ENCODE measurements around the gene VPS13D.
A peak's percentile ranks its signal among the peaks of the same experiment; 100 is the strongest.

VPS13D gene

DNA sequence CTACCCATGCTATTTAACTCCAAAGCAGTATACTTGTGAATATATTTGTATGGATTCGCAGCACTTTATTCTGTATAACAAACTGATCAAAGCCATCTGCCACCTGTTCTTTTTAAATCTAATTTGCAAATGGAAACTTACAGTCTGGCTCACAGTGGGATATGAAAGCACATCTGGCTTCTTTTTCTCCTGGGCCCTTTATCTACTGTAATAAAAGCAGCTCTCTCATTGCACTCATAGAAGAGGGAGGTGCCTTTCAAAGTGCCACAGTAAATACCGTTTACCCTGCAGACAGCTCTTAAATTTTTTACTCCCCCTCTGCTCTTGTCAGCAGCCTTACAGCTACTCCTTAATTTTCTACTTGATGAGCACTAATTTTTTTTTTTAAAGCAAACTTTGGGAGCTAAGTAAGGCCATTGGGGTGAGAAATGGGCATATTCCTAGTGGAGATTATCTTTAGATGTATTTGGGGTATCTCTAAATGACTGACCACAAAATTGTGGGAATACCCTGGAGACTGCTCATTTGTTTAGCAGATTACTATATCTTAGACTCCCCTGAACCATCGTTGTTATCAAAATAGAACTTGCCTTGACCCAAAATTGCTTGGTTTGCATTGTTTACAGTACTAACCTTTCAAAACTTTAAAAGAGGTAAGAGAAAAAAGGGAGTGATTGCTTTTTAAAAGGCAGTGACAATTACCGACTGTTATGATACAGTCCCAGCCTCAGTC is 110.1 kb downstream of the VPS13D start:
- DNase-seq = no peak
- no peak for ATAC-seq

DNA sequence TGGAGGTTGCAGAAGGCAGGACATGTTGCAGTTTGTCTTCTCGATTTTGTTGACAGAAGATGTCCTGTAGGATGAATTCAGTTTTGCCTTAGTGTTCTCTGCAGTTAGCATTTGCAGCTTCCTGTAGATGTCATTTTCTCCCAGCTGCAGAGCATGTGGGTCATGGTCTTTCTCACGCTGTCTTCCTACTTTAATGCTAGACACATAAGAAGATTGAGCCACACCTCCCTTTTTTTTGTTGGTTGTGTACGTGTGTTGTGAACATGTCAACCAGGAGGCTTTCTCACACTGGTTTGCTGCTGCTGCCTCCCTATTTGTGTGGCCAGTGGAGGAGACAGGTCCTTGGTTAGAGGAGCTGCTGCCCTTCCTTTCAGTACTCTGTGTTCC is 110.7 kb downstream of the VPS13D start:
- no peak for ATAC-seq
- DNase-seq = no peak

DNA sequence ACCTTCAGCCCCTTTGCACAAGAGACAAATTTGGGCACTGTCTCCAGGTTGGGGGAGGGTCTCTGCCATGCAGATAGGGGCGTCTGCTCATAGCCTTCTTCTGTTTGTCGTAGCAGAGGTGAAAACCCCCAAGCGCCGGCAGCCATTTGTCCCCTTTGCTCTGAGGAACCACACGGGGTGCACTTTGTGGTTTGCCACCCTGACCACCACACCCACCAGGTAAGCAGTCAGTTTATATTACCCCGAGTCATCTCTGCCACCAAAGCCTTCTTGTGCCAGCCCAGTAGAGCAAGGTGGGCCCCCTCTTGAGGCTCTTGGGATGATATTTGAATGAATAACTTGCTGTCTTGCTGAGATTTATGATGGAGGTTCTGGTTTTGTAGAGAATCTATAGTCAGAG is 111.8 kb downstream of the VPS13D start:
- no peak for ATAC-seq
- DNase-seq = peak; percentile 61

DNA sequence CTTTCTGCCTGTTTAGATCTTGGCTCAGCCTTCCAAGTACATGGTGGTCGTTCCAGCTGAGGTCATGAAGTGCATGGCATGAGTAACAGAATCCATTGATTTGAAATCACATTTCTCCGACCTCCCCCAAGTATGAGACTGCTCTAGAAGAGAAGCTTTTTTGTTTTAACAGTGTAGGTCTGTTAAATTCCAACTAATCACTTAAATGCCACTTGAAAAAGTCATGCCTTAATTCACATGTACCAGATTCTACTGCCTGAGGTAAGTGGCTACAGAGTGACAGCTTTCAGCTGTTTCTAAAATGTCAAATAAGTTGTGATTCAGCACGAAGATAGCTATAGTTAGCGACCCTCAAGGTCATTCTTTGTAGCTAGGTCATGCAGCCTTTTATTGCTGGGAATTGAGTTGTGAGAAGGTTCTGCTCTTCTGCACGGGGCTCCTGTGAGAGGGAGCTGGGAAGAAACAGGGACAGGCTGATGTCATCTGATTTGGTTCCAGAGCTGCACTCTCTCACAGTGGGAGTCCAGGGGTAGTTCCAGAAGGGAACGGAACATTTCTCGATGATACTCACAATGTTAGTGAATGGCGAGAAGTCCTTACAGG is 112.7 kb downstream of the VPS13D start:
- ATAC-seq (no peak), DNase-seq (no peak)

DNA sequence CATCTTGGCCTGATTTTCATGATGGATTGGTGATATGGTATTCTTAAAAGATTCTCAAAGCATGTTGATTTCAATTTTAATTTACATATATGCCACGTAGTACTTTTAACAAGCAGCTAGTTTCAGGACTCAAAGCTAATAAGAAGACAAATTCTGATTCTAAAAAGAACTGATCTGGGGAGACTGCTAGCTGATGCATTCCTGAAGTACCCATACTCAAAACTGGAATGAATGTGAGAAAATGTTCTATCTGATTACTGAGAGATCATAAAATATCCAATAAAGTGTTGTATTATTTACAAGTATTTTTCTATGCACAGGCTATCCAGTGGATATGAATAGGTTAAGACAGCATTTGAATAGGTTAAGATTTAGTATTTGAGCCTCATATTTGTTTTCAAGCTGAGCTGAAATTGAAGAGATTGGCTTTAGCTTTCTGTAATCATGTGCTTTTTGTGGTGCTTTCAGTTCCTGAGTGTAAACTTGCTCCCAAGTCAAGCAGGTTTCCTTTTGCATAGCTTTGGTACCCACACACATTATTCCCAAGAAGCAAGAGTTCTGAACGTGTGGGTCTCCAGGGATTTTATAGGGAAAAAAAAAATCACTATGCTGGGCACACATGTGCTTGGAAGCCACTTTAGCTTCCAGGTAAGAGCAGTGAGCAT is 114.1 kb downstream of the VPS13D start:
- DNase-seq (no peak), ATAC-seq (no peak)

DNA sequence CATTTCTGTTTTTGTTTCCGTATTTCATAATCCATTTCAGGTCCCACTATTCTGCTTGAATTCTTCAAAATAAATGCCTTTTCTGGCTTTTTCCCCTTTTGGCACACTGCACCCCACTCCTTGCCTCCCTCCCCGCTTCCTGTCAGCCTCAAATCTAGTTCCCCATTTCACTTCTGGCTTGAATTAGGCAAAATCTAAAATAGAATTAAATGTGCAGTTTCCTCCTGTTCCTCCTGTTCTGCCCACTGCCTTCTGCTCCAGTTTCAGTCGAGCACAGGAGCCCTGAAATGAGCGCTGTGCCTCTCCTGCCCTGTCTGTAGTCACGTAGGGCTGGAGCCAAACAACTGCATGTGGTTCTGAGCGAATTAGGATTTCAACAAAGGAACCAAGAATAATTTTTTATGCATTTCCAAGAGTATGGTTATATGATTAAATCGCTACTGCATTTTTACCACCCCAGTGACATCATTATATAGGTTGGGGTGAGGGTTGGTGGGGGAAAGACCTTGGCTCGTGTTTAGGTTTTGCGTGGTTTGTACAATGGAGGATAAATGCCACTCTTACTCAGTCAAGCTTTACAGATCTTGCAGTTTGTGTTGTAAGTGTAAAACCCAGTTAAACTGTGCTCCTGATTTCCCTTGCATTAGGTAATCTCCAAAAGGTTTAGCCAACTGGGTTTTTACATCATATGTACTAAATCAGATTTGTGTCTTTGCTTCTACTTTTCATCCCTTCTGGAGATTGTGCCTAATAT is 114.9 kb downstream of the VPS13D start:
- DNase-seq = peak; percentile 26
- peak; percentile 72 for ATAC-seq

DNA sequence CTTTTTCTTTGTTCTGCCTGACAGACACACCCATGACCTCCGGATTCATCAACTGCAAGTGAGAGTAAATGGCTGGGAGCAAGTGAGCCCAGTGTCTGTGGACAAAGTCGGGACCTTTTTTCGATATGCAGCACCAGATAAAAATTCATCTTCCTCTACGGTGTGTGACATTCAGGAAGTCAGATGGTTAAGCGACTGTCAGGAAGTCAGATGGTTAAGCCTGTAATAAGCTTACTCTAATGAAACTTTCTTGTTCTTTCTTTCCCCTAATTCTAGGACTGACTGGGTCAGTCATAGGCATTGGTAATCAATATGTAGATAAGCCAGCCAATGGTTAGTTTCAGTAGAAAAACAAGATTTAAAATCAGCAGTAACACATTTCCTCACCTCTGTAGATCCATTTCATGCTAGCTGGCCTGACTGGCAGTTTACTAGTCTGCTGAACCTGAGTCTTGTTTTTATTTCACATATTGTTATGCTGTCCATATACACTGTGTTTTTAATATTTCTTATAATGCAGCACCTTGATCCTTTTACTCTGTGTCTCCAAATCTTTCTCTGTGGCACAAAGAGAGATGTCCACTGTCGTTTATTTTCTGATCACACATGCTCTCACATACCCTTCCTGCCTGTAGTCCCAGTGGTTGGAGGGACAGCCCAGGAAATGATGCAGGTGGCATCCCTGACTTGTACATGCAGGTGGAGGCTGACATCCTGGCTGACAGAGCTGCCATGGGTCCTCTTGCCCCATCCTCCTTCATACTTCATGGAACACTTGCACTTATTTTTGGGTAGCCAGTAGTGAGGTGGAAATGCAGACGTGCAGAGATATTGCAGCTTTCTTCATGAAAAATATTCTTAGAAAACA is 115.8 kb downstream of the VPS13D start:
- DNase-seq = peak; percentile 17
- peak; percentile 10 for ATAC-seq

DNA sequence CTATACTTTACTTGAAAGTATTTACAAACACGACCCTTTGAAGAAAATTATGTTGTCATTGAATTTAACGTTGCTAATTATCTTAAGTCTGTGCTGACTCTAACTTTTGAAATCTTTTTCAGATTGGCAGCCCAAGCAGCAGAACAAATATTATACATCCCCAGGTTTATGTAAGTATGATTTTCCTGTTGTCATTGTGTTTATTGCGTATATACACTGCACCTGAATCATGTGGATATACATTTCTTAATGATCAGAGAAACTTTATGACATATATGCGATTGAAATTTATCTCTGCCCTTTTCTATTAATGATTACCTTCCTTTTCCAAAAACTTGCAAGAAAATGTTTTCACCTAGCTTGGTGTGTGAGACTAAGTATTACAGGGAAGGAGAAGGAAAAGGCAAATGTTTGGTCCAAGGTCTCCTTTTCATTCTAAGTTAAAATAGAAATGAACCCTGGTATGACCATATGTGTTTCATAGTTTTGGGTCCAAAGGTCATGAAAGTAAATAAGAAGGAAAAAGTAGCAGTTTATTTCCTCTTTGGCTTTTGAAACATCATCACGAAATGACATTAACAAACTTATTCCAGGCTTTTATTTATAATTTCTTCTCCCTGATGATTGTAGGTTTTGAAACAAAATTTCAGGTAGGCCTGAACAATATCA is 116.8 kb downstream of the VPS13D start:
- ATAC-seq (no peak), DNase-seq (no peak)

DNA sequence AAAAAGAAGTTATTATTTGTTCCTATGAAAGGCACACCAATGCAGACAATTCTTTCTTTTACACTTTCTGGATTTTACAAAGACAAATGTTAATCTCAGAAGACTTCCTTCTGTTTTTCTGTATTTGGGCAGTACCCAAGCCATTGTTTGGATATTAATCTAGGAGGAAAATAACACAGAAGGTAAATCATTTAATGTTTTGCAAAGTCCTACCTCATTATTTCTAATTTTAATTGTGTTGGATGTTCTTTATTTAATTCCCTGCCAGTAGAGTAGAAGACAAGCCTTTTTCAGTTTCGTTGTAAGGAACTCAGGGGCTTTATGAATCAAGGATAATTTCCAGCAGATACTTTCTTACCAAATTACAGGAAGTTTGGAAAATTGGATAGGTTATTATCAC is 118.3 kb downstream of the VPS13D start:
- DNase-seq (no peak), ATAC-seq (no peak)

DNA sequence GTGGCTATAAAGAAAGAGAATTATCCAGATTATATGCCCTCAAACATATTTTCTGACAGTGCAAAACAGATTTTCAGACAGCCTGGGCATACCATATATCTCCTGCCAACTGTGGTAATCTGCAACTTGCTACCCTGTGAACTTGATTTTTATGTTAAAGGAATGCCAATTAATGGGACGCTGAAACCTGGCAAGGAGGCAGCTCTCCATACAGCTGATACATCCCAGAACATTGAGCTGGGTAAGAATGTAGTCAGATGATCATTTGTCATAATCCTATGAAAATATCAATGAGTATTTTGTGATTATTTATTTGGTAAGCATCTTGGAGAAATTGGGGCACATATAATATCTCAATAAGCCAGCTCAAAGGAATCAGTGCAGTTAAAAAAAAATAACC is 124.2 kb downstream of the VPS13D start:
- ATAC-seq (no peak), DNase-seq (no peak)

DNA sequence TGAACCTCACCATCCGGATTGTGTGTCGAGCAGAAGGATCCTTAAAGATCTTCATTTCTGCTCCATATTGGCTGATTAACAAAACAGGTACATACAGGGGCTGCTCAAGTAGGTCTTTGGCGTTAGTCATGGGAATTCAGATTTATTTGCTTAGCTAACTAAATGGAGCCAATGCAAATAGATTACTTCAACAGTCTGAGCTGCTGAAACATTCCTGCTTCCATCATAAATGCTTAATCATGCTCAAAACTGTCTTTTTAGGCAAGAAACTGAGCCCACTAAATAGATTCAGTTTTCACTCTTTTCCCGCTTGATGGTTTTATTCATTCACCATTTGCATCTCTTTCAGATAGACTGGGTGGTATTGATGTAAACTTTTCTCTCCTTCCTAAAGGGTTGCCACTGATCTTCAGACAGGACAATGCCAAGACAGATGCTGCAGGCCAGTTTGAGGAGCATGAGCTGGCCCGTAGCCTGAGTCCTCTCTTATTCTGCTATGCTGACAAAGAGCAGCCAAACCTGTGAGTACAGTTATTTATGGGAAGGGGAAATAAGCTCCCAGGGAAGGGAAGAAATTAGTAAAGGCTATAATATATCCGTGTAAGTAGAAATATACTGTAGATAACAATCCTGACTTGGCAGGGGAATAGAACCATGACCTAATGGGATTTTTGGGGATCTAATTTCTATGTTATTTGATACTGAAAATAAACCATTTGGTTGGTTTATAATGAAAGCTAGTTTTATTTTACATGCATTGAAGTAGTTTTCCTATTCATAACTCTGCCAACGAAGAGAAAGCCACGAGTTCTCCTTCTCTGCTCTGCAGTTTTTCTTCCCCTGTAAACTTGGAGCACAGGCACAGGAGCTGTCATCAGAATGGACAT is 126.4 kb downstream of the VPS13D start:
- DNase-seq = no peak
- ATAC-seq = no peak

DNA sequence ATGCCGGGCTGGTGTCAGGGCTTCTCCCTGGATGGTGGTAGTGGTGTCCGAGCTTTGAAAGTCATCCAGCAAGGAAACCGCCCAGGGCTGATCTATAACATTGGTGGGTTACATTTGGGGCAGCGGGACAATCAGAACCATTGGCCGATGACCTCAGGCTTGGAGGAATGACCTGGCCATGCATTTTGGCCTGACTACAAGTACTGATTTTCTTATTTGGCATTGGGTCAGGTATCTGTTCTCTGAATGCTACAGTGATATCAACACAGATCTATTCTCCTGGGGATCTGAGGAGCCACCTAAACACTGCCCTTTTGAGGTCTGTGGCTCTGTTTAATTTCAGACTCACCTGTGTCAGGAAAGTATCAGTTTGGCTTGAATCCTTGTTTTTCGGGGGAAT is 128.7 kb downstream of the VPS13D start:
- ATAC-seq (no peak), DNase-seq (no peak)

DNA sequence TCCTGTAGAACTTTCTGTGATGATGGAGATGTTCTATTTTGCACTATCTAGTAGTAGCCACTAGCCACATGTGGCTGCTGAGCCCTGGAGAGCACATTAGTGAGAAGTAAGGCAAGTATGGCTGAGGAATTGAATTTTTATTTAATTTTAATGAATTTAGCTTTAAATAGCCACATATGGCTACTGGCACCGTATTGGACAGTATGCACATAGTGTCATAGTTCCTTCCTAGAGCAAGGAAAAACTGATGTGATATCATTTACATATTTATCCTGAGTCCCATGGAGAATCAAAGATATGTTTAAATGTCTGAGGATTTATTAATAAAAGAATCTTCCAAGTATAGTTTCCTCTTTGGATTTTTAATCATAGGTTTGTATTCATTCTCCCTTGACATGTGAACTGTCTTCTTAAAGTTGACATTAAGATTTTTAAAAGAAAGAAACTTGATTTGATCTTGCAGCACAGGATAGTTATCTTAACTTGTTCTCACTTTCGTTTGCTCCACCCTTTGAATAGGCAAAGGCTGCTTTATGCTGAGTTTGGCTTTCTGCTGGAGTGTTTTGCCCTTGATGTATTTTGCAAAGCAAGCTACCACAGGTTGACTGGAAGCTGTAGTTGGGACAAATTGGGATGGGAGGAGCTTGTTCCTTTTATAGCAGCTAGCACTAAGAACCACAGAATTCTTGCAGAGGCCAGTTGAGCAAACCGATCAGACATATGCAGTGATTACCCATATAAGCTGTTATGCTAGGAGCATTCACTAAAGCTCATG is 129.7 kb downstream of the VPS13D start:
- DNase-seq = no peak

DNA sequence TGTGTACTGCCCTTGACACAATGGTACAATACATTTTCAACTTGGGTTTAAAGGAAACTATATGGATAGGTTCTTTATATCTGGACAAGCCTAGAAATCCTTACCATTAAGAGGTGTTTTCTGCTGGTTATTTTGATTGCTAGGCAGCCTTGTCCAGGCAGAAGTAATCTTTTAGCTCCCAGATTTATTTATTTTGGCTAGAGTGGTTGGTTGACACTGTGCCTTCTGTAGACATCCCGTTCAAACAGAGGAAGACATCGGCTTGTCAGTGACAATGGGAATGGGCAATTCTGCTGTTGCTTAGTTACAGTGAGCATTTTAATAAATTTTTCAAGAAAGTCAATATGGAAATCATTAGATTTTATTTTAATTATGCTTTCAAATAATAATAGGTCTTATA is 138.8 kb downstream of the VPS13D start:
- DNase-seq (no peak), ATAC-seq (no peak)

More for the DNA sequence above, 129.7 kb downstream of the VPS13D start:
- ATAC-seq = no peak

DNA sequence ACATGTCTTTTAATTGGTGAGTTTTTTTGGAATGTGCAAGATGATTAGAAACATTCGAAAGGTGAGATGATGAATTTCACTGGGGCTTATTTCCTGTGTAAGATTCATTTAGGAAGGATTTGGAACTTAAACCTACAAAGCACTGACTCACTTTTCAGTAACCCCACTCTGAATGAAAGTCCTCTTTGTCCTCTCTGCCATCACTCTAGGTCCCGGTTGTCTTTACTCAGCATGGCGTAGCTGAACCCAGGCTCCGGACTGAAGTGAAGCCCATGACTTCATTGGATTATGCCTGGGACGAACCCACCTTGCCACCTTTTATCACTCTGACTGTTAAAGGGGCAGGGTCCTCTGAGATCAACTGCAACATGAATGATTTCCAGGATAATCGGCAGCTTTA is 139.4 kb downstream of the VPS13D start:
- ATAC-seq (no peak), DNase-seq (no peak)

DNA sequence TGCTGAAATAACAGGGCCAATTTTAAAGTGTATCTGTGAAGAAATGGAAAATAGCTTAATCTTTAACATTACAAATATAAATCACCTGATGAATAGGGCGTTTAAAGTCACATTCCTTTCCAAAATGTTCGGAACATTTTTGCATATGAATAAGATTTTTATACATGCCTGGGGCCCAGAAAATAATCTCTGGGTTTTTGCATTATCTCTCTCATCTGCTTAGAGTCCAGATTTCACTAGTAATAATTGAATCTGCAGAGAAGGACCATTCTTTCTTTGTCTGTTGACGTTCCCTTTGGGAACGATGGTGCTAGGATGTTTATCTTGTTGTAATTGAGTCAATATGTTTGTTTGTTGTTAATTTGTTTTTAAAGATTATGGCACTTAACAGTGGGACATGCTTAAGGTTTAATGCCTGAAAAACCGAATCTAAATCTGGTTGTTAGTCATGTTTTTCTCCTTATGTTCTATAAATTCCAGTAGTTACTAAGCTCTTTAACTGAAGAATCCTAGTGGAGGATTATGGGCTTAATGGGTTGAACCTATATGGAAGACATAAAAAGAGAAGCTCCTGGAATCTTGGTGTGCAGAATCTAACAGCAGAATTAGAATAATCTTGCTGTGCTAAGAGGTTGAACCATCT is 140.6 kb downstream of the VPS13D start:
- ATAC-seq (no peak), DNase-seq (no peak)

DNA sequence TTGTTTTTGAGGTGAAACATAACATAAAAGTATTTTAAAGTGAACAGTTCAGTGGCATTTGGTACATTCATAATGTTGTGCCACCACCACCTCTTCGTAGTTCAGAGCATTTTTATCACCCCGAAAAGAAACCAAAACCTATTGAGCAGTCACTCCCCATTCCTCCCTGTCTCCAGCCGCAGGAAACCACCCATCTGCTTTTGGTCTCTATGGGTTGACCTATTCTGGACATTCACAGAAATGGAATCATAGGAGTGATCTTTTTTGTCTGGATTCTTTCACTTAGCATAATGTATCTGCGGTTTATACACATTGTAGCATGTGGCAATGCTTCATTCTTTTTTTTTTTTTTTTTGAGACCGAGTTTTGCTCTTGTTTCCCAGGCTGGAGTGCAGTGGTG is 141.2 kb downstream of the VPS13D start:
- DNase-seq = no peak
- no peak for ATAC-seq

DNA sequence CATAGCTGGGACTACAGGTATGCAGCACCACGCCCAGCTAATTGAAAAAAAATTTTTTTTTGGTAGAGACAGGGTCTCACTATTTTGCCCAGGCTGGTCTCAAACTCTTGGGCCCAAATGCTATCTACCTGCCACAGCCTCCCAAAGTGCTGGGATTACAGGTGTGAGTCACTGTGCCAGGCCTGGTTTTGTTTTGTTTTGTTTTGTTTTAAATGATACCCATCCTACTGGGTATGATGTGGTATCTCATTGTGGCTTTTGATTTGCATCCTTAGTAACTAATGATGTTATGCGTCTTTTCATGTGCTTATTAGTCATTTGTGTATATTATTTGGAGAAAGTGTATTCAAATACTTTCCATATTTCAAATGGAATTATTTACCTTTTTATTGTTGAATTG is 142.3 kb downstream of the VPS13D start:
- ATAC-seq (no peak), DNase-seq (no peak)

DNA sequence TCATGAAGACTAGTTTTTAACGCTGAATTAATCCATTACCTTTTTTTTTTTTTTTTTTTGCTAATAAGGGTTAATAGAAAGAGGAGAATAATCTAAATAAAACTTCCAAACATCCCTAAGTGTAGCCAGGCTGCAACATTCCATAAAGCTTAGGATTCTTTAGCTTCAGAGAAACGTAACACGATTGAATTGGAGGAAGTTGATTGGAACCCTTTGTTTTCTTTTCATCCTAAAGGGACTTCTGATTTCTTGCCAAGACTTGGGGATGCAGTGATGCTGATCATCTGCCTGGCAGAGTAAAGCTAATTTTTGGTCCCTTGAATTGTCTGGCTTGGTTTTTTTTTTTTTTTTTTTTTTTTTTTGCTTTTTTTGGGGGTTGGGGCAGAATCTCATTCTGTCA is 142.9 kb downstream of the VPS13D start:
- DNase-seq (no peak), ATAC-seq (no peak)
